Measurements from ENCODE around the gene MTX3.

MTX3 gene

GRCh38 chr5:80035839-80036238 lies 44.8 kb upstream of the MTX3 start:
- ATAC-seq (ENCODE audit: low read depth) (no peak), DNase-seq (ENCODE audit: low spot score) (no peak)
- H3K4me3 ChIP-seq (ENCODE audit: severe bottlenecking): no peak overlapping the region
- TF ChIP-seq, protein P1, sequence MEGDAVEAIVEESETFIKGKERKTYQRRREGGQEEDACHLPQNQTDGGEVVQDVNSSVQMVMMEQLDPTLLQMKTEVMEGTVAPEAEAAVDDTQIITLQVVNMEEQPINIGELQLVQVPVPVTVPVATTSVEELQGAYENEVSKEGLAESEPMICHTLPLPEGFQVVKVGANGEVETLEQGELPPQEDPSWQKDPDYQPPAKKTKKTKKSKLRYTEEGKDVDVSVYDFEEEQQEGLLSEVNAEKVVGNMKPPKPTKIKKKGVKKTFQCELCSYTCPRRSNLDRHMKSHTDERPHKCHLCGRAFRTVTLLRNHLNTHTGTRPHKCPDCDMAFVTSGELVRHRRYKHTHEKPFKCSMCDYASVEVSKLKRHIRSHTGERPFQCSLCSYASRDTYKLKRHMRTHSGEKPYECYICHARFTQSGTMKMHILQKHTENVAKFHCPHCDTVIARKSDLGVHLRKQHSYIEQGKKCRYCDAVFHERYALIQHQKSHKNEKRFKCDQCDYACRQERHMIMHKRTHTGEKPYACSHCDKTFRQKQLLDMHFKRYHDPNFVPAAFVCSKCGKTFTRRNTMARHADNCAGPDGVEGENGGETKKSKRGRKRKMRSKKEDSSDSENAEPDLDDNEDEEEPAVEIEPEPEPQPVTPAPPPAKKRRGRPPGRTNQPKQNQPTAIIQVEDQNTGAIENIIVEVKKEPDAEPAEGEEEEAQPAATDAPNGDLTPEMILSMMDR (IDR thresholded peaks at IDR 0.05; ENCODE audit: poor library complexity, severe bottlenecking): no peak
- H3K36me3 ChIP-seq (ENCODE audit: low read depth): no peaks in the 10 kb centered on the region
- H3K9me3 ChIP-seq (ENCODE audit: severe bottlenecking): no peaks in the 10 kb centered on the region
- H3K27ac ChIP-seq (ENCODE audit: poor library complexity, severe bottlenecking): no peak overlapping the region
- peaks cover 46% of the 10 kb centered on the region for H3K27me3 ChIP-seq (ENCODE audit: insufficient read depth, poor library complexity, severe bottlenecking)
- H3K4me1 ChIP-seq (ENCODE audit: insufficient read depth, poor library complexity, severe bottlenecking): no peaks in the 10 kb centered on the region

DNA sequence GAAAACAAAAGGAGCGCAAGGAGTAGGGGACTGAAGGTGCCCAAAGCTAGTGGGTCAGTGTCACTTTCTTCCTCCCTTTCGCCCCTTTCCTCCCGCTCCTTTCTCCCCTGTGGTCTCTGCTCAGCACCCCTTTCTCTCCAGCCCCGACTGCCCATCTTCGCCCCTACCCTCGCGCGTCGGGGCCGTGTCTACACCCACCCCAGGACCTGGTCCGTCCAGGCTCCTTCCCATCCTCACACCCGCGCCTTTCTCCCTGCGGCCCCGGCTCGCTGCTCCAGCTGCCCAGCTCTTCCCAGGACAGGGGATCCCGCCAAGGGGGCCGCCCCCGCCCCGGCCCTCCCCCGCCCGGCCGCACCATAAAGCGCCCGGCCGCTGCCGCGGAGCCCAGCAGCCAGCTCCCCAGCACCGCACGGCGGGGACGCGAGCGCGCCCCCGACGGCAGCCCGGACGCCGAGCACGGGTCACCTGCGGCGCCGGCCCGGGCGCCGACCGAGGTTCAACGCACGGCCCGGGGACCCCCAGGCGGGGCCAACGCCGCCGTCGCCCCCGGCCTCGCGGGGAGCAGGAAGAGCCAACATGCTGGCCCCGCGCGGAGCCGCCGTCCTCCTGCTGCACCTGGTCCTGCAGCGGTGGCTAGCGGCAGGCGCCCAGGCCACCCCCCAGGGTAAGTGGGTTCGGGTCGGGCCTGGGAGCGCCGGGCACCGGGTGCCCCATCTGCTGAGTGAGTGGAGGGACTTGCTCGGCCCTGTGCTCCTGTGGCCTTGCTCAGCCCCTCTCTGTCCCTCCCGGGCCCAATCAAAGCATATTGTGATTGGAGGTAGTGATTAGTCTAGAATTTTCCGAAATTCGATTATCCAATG lies 44.1 kb upstream of the MTX3 start, which contains the start of gene THBS4:
Gene THBS4 (plus strand): TSS at position 387 of the 860 bp plus-strand sequence. CDS start 190 bp downstream, at position 577.
- no peaks in the 10 kb centered on the region for H3K36me3 ChIP-seq (ENCODE audit: low read depth)
- DNase-seq (ENCODE audit: low spot score) (no peak), ATAC-seq (ENCODE audit: low read depth) (no peak)
- no peak within 1 kb of the TSS for H3K4me3 ChIP-seq (ENCODE audit: severe bottlenecking)
- no peaks in the 10 kb centered on the region for H3K9me3 ChIP-seq (ENCODE audit: severe bottlenecking)
- no peaks in the 10 kb centered on the region for H3K4me1 ChIP-seq (ENCODE audit: insufficient read depth, poor library complexity, severe bottlenecking)
- TF ChIP-seq, protein P1 (IDR thresholded peaks at IDR 0.05; ENCODE audit: poor library complexity, severe bottlenecking): no peak
- H3K27me3 ChIP-seq (ENCODE audit: insufficient read depth, poor library complexity, severe bottlenecking): peaks cover 46% of the 10 kb centered on the region
- no peak within 1 kb of the TSS for H3K27ac ChIP-seq (ENCODE audit: poor library complexity, severe bottlenecking)

DNA sequence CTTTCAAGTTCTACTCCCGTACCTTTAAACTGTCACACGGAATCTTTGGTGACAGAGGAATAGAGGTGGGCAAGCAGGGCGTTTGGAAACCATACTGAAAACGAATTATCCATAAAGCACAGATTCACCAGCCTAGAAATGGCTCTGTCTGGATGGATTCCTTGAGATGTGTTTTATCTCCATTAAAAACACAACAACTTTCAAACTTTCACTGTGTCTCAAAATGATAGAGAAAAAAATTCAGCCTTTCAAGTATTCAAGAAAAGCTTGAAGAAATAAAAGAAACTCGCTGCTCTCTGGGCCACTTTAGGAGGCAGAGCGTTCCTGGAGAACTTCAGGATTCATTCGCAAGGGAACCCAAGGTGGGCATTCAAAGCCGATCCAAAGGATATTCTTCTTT lies 43.5 kb upstream of the MTX3 start:
- TF ChIP-seq, protein P1 (IDR thresholded peaks at IDR 0.05; ENCODE audit: poor library complexity, severe bottlenecking): no peak
- no peak overlapping the region for H3K4me3 ChIP-seq (ENCODE audit: severe bottlenecking)
- H3K36me3 ChIP-seq (ENCODE audit: low read depth): no peaks in the 10 kb centered on the region
- ATAC-seq (ENCODE audit: low read depth) (no peak), DNase-seq (ENCODE audit: low spot score) (no peak)
- H3K4me1 ChIP-seq (ENCODE audit: insufficient read depth, poor library complexity, severe bottlenecking): no peaks in the 10 kb centered on the region
- H3K27ac ChIP-seq (ENCODE audit: poor library complexity, severe bottlenecking): no peak overlapping the region
- H3K27me3 ChIP-seq (ENCODE audit: insufficient read depth, poor library complexity, severe bottlenecking): peaks cover 46% of the 10 kb centered on the region
- H3K9me3 ChIP-seq (ENCODE audit: severe bottlenecking): no peaks in the 10 kb centered on the region

GRCh38 chr5:80033513-80033912 lies 42.5 kb upstream of the MTX3 start:
- DNase-seq (ENCODE audit: low spot score) (no peak), ATAC-seq (ENCODE audit: low read depth) (peak; percentile 59; the same call in 2 of the 3 replicates)
- Histone ChIP-seq H3K4me3 (ENCODE audit: severe bottlenecking) (no peak overlapping the region), H3K4me1 (ENCODE audit: insufficient read depth, poor library complexity, severe bottlenecking) (no peaks in the 10 kb centered on the region), H3K27me3 (ENCODE audit: insufficient read depth, poor library complexity, severe bottlenecking) (peaks cover 46% of the 10 kb centered on the region), H3K36me3 (ENCODE audit: low read depth) (no peaks in the 10 kb centered on the region), H3K27ac (ENCODE audit: poor library complexity, severe bottlenecking) (no peak overlapping the region), H3K9me3 (ENCODE audit: severe bottlenecking) (no peaks in the 10 kb centered on the region)
- TF ChIP-seq, protein P1 (IDR thresholded peaks at IDR 0.05; ENCODE audit: poor library complexity, severe bottlenecking): no peak

GRCh38 chr5:80031109-80031508 lies 40.0 kb upstream of the MTX3 start:
- ATAC-seq (ENCODE audit: low read depth) (no peak), DNase-seq (ENCODE audit: low spot score) (no peak)
- Histone ChIP-seq H3K9me3 (ENCODE audit: severe bottlenecking) (no peaks in the 10 kb centered on the region), H3K4me3 (ENCODE audit: severe bottlenecking) (no peak overlapping the region), H3K27ac (ENCODE audit: poor library complexity, severe bottlenecking) (no peak overlapping the region), H3K4me1 (ENCODE audit: insufficient read depth, poor library complexity, severe bottlenecking) (no peaks in the 10 kb centered on the region), H3K36me3 (ENCODE audit: low read depth) (no peaks in the 10 kb centered on the region), H3K27me3 (ENCODE audit: insufficient read depth, poor library complexity, severe bottlenecking) (peaks cover 31% of the 10 kb centered on the region)
- TF ChIP-seq, protein P1 (IDR thresholded peaks at IDR 0.05; ENCODE audit: poor library complexity, severe bottlenecking): no peak
